Ishikawa (cell line): ENCODE results near the gene ZNF765.

Source experiments
- CEBPB ChIP-seq: IDR thresholded peaks from 2 replicates; pipeline ENCODE4 v1.6.1; 2012
- CREB1 ChIP-seq: IDR thresholded peaks from 2 replicates; pipeline ENCODE4 v1.6.1; 2012; ENCODE audit warnings: low read depth
- EGR1 ChIP-seq: IDR thresholded peaks from 2 replicates; pipeline ENCODE4 v1.6.1; 2012
- EP300 ChIP-seq: IDR thresholded peaks from 2 replicates; pipeline ENCODE4 v1.6.1; 2012; ENCODE audit warnings: borderline replicate concordance
- FOXM1 ChIP-seq: IDR thresholded peaks from 2 replicates; pipeline ENCODE4 v1.6.1; 2012; ENCODE audit warnings: low read depth, borderline replicate concordance
- MAX ChIP-seq: IDR thresholded peaks from 2 replicates; pipeline ENCODE4 v1.6.1; 2012
- NFIC ChIP-seq: IDR thresholded peaks from 2 replicates; pipeline ENCODE4 v1.6.1; 2012
- RAD21 ChIP-seq: IDR thresholded peaks from 2 replicates; pipeline ENCODE4 v1.6.1; 2012; ENCODE audit warnings: low read depth
- REST ChIP-seq: IDR thresholded peaks from 2 replicates; pipeline ENCODE4 v1.6.1; 2012; ENCODE audit warnings: low read depth, mild to moderate bottlenecking
- TAF1 ChIP-seq: IDR thresholded peaks from 2 replicates; pipeline ENCODE4 v1.6.1; 2012; ENCODE audit warnings: low read depth, mild to moderate bottlenecking
- TCF12 ChIP-seq: IDR thresholded peaks from 2 replicates; pipeline ENCODE4 v1.6.1; 2012; ENCODE audit warnings: low read depth
- TEAD4 ChIP-seq: IDR thresholded peaks from 2 replicates; pipeline ENCODE4 v1.6.1; 2012
- USF1 ChIP-seq: IDR thresholded peaks from 2 replicates; pipeline ENCODE4 v1.6.1; 2012
- YY1 ChIP-seq: IDR thresholded peaks from 2 replicates; pipeline ENCODE4 v1.6.1; 2012; ENCODE audit warnings: low read depth
- ZBTB7A ChIP-seq: IDR thresholded peaks from 2 replicates; pipeline ENCODE4 v1.6.1; 2012; ENCODE audit warnings: low read depth

The ZNF765 gene

GRCh38 chr19:53388904-53389303, 6.0 kb upstream of the ZNF765 start:
- TF ChIP-seq TAF1: no peak
- no peak for TF ChIP-seq YY1
- TF ChIP-seq CEBPB: no peak
- no peak for TF ChIP-seq ZBTB7A
- no peak for TF ChIP-seq EGR1
- TF ChIP-seq RAD21: no peak
- no peak for TF ChIP-seq FOXM1
- no peak for TF ChIP-seq NFIC
- TF ChIP-seq REST: no peak
- TF ChIP-seq USF1: no peak
- TF ChIP-seq MAX: no peak
- TF ChIP-seq CREB1: no peak
- no peak for TF ChIP-seq EP300

- TF ChIP-seq EGR1 (no peak), YY1 (no peak), EP300 (no peak), MAX (no peak), FOXM1 (no peak)
Measured at GRCh38 chr19:53389571-53389970, 5.4 kb upstream of the ZNF765 start.

GRCh38 chr19:53389978-53390377, 5.0 kb upstream of the ZNF765 start:
- TF ChIP-seq CEBPB (no peak), YY1 (no peak), TEAD4 (no peak), EP300 (no peak), RAD21 (no peak), TAF1 (no peak), NFIC (no peak), MAX (no peak), USF1 (no peak), TCF12 (no peak), REST (no peak), CREB1 (no peak), FOXM1 (no peak), ZBTB7A (no peak), EGR1 (no peak)

- TF ChIP-seq NFIC: no peak
- TF ChIP-seq CEBPB: no peak
- TF ChIP-seq TEAD4: no peak
- TF ChIP-seq RAD21: no peak
- TF ChIP-seq EGR1: no peak
- TF ChIP-seq REST: no peak
- TF ChIP-seq USF1: no peak
- TF ChIP-seq TAF1: no peak
- no peak for TF ChIP-seq TCF12
- TF ChIP-seq ZBTB7A: no peak
- no peak for TF ChIP-seq MAX
- no peak for TF ChIP-seq EP300
- TF ChIP-seq YY1: no peak
- TF ChIP-seq FOXM1: no peak
- no peak for TF ChIP-seq CREB1
Measured at GRCh38 chr19:53394522-53394973, 401 bp upstream of the ZNF765 start.
